Thoracic aorta (tissue), 2 donors: ENCODE measurements around the gene PDE4D. TPM values are rescaled to one million over a fixed set of nuclear protein-coding genes. Genes with fewer than 3 reads are reported as not detected.

Source experiments
- ATAC-seq: fragments of 150-250 bp; one replicate; pipeline ENCODE4 v1.8.0; 2017; ENCODE audit warnings: low read depth; ENCODE audit not compliant: insufficient number of reproducible peaks, low FRiP score
- DNase-seq: peaks from one replicate; pipeline ENCODE4 v3.0.0-alpha.2; 2020; ENCODE audit warnings: low spot score
- H3K27ac ChIP-seq, 2 donors: fragments of 200-600 bp; sonication (generic); 1 replicate in 1 of 2; 2 replicates in 1 of 2; pipeline ENCODE4 v1.5.1; 2016; ENCODE audit warnings: mild to moderate bottlenecking in 2 of 2, moderate library complexity in 2 of 2
- H3K27me3 ChIP-seq: fragments of 200-600 bp; sonication (generic); replicated peaks from 2 replicates; pipeline ENCODE4 v1.6.0; 2016; ENCODE audit warnings: mild to moderate bottlenecking; ENCODE audit not compliant: insufficient read depth
- H3K36me3 ChIP-seq: fragments of 200-600 bp; sonication (generic); one replicate; pipeline ENCODE4 v1.5.1; 2016
- H3K4me1 ChIP-seq, 2 donors: fragments of 200-600 bp; sonication (generic); 1 replicate in 1 of 2; 2 replicates in 1 of 2; pipeline versions ENCODE4 v1.5.1 to v1.6.0; 2016; ENCODE audit warnings: low read depth in 2 of 2, mild to moderate bottlenecking in 1 of 2; ENCODE audit not compliant: control insufficient read depth in 1 of 2
- H3K4me3 ChIP-seq: fragments of 200-600 bp; sonication (generic); 2 replicates; pipeline ENCODE4 v1.5.1; 2016; ENCODE audit warnings: mild to moderate bottlenecking
- H3K9me3 ChIP-seq: fragments of 200-600 bp; sonication (generic); 2 replicates; pipeline ENCODE4 v1.5.1; 2016
- CTCF ChIP-seq: fragments of 200-600 bp; sonication (generic); IDR thresholded peaks from one replicate; pipeline ENCODE4 v1.5.1; 2019; ENCODE audit warnings: antibody characterized with exemption
- total RNA-seq, 2 donors: library from RNA; depleted of rRNA; stranded (reverse); fragments of >200 nt; gene quantifications; one replicate each; pipeline versions ENCODE4 v1.1.0 to v1.2.3, GENCODE V29; 2016

PDE4D gene
- total RNA-seq, 2 donors from 2014 or later = 34.0 to 85.8 TPM

GRCh38 chr5:59698207-59699178, 195.0 kb downstream of the PDE4D start:
- TF ChIP-seq CTCF = no peak
- H3K27ac ChIP-seq = no peak overlapping the region
- H3K36me3 ChIP-seq = no peaks in the 10 kb centered on the region
- ATAC-seq (no peak), DNase-seq (no peak)
- no peaks in the 10 kb centered on the region for H3K27me3 ChIP-seq
- H3K4me3 ChIP-seq = no peak overlapping the region
- no peaks in the 10 kb centered on the region for H3K4me1 ChIP-seq
- no peaks in the 10 kb centered on the region for H3K9me3 ChIP-seq

GRCh38 chr5:59694411-59694810, 199.1 kb downstream of the PDE4D start:
- Histone ChIP-seq H3K4me1 (no peaks in the 10 kb centered on the region), H3K27ac (no peak overlapping the region), H3K4me3 (no peak overlapping the region), H3K36me3 (no peaks in the 10 kb centered on the region), H3K9me3 (no peaks in the 10 kb centered on the region), H3K27me3 (no peaks in the 10 kb centered on the region)
- ATAC-seq (no peak), DNase-seq (no peak)
- no peak for TF ChIP-seq CTCF

- H3K4me3 ChIP-seq = no peak overlapping the region
- H3K36me3 ChIP-seq = no peaks in the 10 kb centered on the region
- no peak overlapping the region for H3K27ac ChIP-seq
- H3K4me1 ChIP-seq = no peaks in the 10 kb centered on the region
- TF ChIP-seq CTCF = no peak
- H3K9me3 ChIP-seq = no peaks in the 10 kb centered on the region
- H3K27me3 ChIP-seq = no peaks in the 10 kb centered on the region
- no peak for ATAC-seq
- DNase-seq = no peak
Measured at GRCh38 chr5:59693492-59694309, 199.8 kb downstream of the PDE4D start.

- Histone ChIP-seq H3K36me3 (no peaks in the 10 kb centered on the region), H3K4me3 (no peak overlapping the region), H3K4me1 (no peaks in the 10 kb centered on the region), H3K27me3 (no peaks in the 10 kb centered on the region), H3K27ac (no peak overlapping the region), H3K9me3 (no peaks in the 10 kb centered on the region)
- ATAC-seq = no peak
- no peak for DNase-seq
- no peak for TF ChIP-seq CTCF
Measured at GRCh38 chr5:59685793-59686192, 207.7 kb downstream of the PDE4D start.

GRCh38 chr5:59685191-59685530, 208.4 kb downstream of the PDE4D start:
- no peak overlapping the region for H3K27ac ChIP-seq
- no peaks in the 10 kb centered on the region for H3K4me1 ChIP-seq
- DNase-seq (no peak), ATAC-seq (no peak)
- no peak overlapping the region for H3K4me3 ChIP-seq
- no peaks in the 10 kb centered on the region for H3K36me3 ChIP-seq
- no peaks in the 10 kb centered on the region for H3K27me3 ChIP-seq
- no peaks in the 10 kb centered on the region for H3K9me3 ChIP-seq
- no peak for TF ChIP-seq CTCF
